GM21786 (cell line): ENCODE measurements around the gene RNGTT.
"Not testable (repeated sequence)": the region's sequence is repeated elsewhere in the genome, so short reads cannot be mapped to it uniquely, and the experiment has no call there.

Experiments used
- ATAC-seq: cut with Tn5 transposase; IDR thresholded peaks from one replicate; pipeline ENCODE4 v1.9.1; 2021; ENCODE audit not compliant: unreplicated experiment

The RNGTT gene

GRCh38 chr6:88869263-88870020 lies 94.0 kb downstream of the RNGTT start:
- ATAC-seq, result no peak

- ATAC-seq, result no peak
These were observed 95.3 kb downstream of the RNGTT start for GRCh38 chr6:88867841-88868731.

- no peak for ATAC-seq
These were observed 96.6 kb downstream of the RNGTT start for GRCh38 chr6:88866856-88867255.

GRCh38 chr6:88865275-88865674 lies 98.1 kb downstream of the RNGTT start:
- no peak for ATAC-seq

GRCh38 chr6:88864359-88865054 lies 98.9 kb downstream of the RNGTT start:
- no peak for ATAC-seq

- no peak for ATAC-seq
These were observed 103.1 kb downstream of the RNGTT start for GRCh38 chr6:88860310-88860709.

GRCh38 chr6:88858455-88858854 lies 105.0 kb downstream of the RNGTT start:
- no peak for ATAC-seq

- ATAC-seq, result no peak
These were observed 106.9 kb downstream of the RNGTT start for GRCh38 chr6:88856566-88856965.

GRCh38 chr6:88855541-88856147 lies 107.8 kb downstream of the RNGTT start:
- no peak for ATAC-seq

- ATAC-seq, result no peak
These were observed 110.6 kb downstream of the RNGTT start for GRCh38 chr6:88852775-88853174.

- ATAC-seq, result no peak
These were observed 111.4 kb downstream of the RNGTT start for GRCh38 chr6:88852000-88852399.

GRCh38 chr6:88848870-88849269 lies 114.5 kb downstream of the RNGTT start:
- no peak for ATAC-seq

GRCh38 chr6:88843040-88843439 lies 120.4 kb downstream of the RNGTT start:
- no peak for ATAC-seq

- ATAC-seq, result no peak
These were observed 121.1 kb downstream of the RNGTT start for GRCh38 chr6:88842320-88842719.

GRCh38 chr6:88840796-88841539 lies 122.5 kb downstream of the RNGTT start:
- no peak for ATAC-seq

- no peak for ATAC-seq
These were observed 123.1 kb downstream of the RNGTT start for GRCh38 chr6:88840289-88840688.

- no peak for ATAC-seq
These were observed 124.1 kb downstream of the RNGTT start for GRCh38 chr6:88839280-88839679.

- ATAC-seq, result no peak
These were observed 128.2 kb downstream of the RNGTT start for GRCh38 chr6:88835210-88835609.

GRCh38 chr6:88833071-88833470 lies 130.3 kb downstream of the RNGTT start:
- not testable (repeated sequence) for ATAC-seq

- not testable (repeated sequence) for ATAC-seq
These were observed 135.8 kb downstream of the RNGTT start for GRCh38 chr6:88827599-88827998.
